CD4-positive, CD25-positive, alpha-beta regulatory T cell (primary cell): ENCODE data around the gene SYNE4. TPM values are rescaled to one million over a fixed set of nuclear protein-coding genes. Genes with fewer than 3 reads are reported as not detected.

ENCODE experiments used
- ATAC-seq, 2 donors: fragments of 150-1000 bp; cut with Tn5 transposase; one replicate each; pipeline ENCODE4 v1.10.0; 2021; ENCODE audit warnings: low read depth in 2 of 2, moderate number of reproducible peaks in 2 of 2, moderate library complexity in 1 of 2
- DNase-seq, 3 donors: peaks; one replicate each; pipeline versions ENCODE4 v3.0.0 to v3.0.0-alpha.2; 2012 to 2022; ENCODE audit warnings: mixed read lengths in 1 of 3
- H3K27ac ChIP-seq: one replicate; pipeline ENCODE4 v1.7.0; 2013; ENCODE audit warnings: mild to moderate bottlenecking, low read length; ENCODE audit not compliant: insufficient read depth, poor library complexity, severe bottlenecking
- H3K27me3 ChIP-seq: one replicate; pipeline ENCODE4 v1.7.0; 2013; ENCODE audit warnings: low read length; ENCODE audit not compliant: control insufficient read depth, insufficient read depth
- H3K36me3 ChIP-seq: one replicate; pipeline ENCODE4 v1.7.0; 2013; ENCODE audit warnings: mild to moderate bottlenecking, low read length, moderate library complexity; ENCODE audit not compliant: control insufficient read depth, insufficient read depth
- H3K4me1 ChIP-seq: 2 replicates; pipeline ENCODE4 v1.7.0; 2013; ENCODE audit warnings: mild to moderate bottlenecking, low read length; ENCODE audit not compliant: insufficient read depth, control insufficient read depth, poor library complexity, severe bottlenecking
- H3K4me3 ChIP-seq: one replicate; pipeline ENCODE4 v1.7.0; 2013; ENCODE audit warnings: low read depth, mild to moderate bottlenecking, low read length, moderate library complexity
- H3K9me3 ChIP-seq, 2 experiments: 1 replicate in 1 of 2; 2 replicates in 1 of 2; pipeline ENCODE4 v1.7.0; 2013; ENCODE audit warnings: low read length in 2 of 2, mild to moderate bottlenecking in 1 of 2, moderate library complexity in 1 of 2; ENCODE audit not compliant: control insufficient read depth in 2 of 2
- H3K27ac Mint-ChIP-seq, 3 donors: one replicate each; pipeline ENCODE4 v1.8.0; 2020 to 2022; ENCODE audit warnings: mild to moderate bottlenecking in 3 of 3, mixed read lengths in 3 of 3, moderate library complexity in 2 of 3
- H3K27me3 Mint-ChIP-seq: one replicate; pipeline ENCODE4 v1.8.0; 2022; ENCODE audit warnings: mild to moderate bottlenecking, mixed read lengths
- H3K36me3 Mint-ChIP-seq: one replicate; pipeline ENCODE4 v1.8.0; 2020; ENCODE audit warnings: mixed read lengths
- H3K4me1 Mint-ChIP-seq, 4 donors: one replicate each; pipeline ENCODE4 v1.8.0; 2020 to 2022; ENCODE audit warnings: mixed read lengths in 4 of 4, mild to moderate bottlenecking in 1 of 4
- H3K4me3 Mint-ChIP-seq, 4 donors: one replicate each; pipeline ENCODE4 v1.8.0; 2020 to 2022; ENCODE audit warnings: mild to moderate bottlenecking in 4 of 4, mixed read lengths in 4 of 4, moderate library complexity in 3 of 4
- H3K9me3 Mint-ChIP-seq, 7 donors: one replicate each; pipeline ENCODE4 v1.8.0; 2020 to 2022; ENCODE audit warnings: mixed read lengths in 7 of 7, mild to moderate bottlenecking in 3 of 7, moderate library complexity in 2 of 7
- polyA plus RNA-seq, 4 donors: library from polyadenylated mRNA; unstranded; fragments of 300-500 nt; fragmentation: Illumina TruSeq; gene quantifications; one replicate each; pipeline ENCODE4 v1.2.3, GENCODE V29; 2021
- total RNA-seq: library from RNA; stranded (reverse); gene quantifications from one replicate; pipeline ENCODE4 v1.2.3, GENCODE V29; 2022

The SYNE4 gene
- total RNA-seq (1.5 TPM), polyA plus RNA-seq (under 1 TPM in 1 of 4 donors, not detected in 3; 0.40 TPM)

DNA sequence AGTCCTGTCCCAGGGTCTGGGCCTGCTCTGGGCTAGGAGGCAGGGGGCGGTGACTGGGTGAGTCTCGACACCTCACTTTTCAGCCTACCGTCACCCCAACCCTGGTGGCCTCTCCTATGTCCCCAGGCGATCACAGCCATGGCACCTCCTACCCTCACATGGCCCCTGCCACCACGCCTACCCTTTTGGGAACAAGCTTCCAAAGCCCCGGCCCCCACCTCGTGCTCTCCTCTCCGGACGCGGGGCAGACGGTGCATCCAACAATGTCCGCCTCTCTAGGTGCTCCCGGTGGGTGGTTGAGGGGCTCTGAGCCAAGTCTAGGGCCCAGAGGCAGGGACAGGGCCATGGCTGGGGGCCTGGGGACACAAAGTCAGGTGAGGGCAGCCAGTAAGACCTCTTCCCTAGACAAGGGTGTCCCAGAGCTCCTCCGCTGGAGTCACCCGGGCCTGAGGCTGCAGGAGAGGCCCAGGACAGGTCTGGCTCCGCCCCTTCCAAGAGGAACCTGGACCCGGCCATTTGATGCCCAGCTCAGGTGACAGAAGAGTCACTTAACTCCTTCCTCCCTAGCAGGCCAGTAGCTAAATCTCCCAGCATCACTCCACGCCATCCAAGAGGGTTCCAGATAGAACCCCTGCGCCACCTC is at the start of gene SYNE4:
Gene SYNE4, minus strand, starts transcription at position 478 of the 643 bp plus-strand sequence. Its CDS starts 132 bp downstream, at position 346.
- Histone ChIP-seq H3K27ac (no peak within 1 kb of the TSS), H3K27me3 (no peaks in the 10 kb centered on the region), H3K36me3 (no peaks in the 10 kb centered on the region), H3K4me3 (no peak within 1 kb of the TSS), H3K9me3 (no peaks in the 10 kb centered on the region), H3K4me1 (peaks cover 17% of the 10 kb centered on the region)
- Mint-ChIP-seq H3K9me3 (no peaks in the 10 kb centered on the region), H3K4me1 (peaks cover 0 to 31% (median 11%) of the 10 kb centered on the region in 4 donors), H3K4me3 (peak within 1 kb of the TSS; percentile 16 to 76 (median 62)), H3K27me3 (no peaks in the 10 kb centered on the region), H3K36me3 (peaks cover 10% of the 10 kb centered on the region), H3K27ac (peak within 1 kb of the TSS in 1 of 3 donors; percentile 71)
- no peak for ATAC-seq
- DNase-seq, result no peak

GRCh38 chr19:36054733-36055686 is 46.4 kb upstream of the SYNE4 start, which contains the start of gene WDR62:
Gene WDR62, plus strand, starts transcription at chr19:36054897. Its CDS starts 75 bp downstream, at chr19:36054972.
- no peaks in the 10 kb centered on the region for H3K36me3 ChIP-seq
- peaks cover 4% of the 10 kb centered on the region for H3K27me3 Mint-ChIP-seq
- ATAC-seq (peak; percentile 72 to 73), DNase-seq (peak in 2 of 3 donors; percentile 90 to 95)
- H3K4me1 Mint-ChIP-seq, result peaks cover 4 to 31% (median 23%) of the 10 kb centered on the region in 4 donors
- no peaks in the 10 kb centered on the region for H3K9me3 ChIP-seq
- H3K9me3 Mint-ChIP-seq, result no peaks in the 10 kb centered on the region
- H3K27ac Mint-ChIP-seq, result peak within 1 kb of the TSS; percentile 95 to 98 (median 98)
- peak within 1 kb of the TSS; percentile 95 for H3K27ac ChIP-seq
- no peaks in the 10 kb centered on the region for H3K27me3 ChIP-seq
- H3K36me3 Mint-ChIP-seq, result peaks cover 4% of the 10 kb centered on the region
- H3K4me1 ChIP-seq, result peaks cover 16% of the 10 kb centered on the region
- H3K4me3 ChIP-seq, result peak within 1 kb of the TSS; percentile 97
- peak within 1 kb of the TSS; percentile 91 to 99 (median 98) for H3K4me3 Mint-ChIP-seq

DNA sequence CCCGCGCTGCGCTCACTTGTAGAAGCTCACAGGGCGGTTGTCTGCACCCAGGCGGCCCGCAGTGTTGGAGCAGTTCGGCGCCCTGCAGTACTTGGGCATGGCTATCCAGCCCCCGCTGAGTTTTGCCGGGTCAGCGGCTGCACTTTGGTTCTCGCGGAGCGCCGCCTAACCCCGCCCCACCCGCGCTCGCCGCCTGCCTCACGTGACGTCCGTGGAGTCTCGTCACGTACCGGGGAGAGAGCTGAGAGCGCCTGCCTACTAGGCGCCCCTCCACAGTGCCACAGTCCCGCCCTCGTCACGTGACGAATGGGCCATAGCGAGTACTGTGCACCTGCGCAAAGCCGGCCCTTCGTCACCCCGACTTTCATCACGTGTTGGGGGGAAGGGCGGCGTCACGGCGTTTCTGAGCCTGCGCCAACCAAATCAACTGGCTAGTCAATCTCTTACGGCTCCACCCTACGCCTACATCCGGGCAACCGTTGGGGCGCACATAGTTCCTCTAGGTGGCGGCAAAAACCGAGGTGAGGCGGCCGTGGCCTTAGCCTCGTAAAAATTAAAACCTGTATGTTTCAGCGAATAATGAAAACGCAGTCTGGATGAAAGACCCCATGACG is 45.6 kb upstream of the SYNE4 start, which contains the start of gene THAP8:
Gene THAP8, minus strand, starts transcription at position 167 of the 614 bp plus-strand sequence. Its CDS starts 68 bp downstream, at position 99.
- Mint-ChIP-seq H3K4me1 (peaks cover 4 to 34% (median 22%) of the 10 kb centered on the region in 4 donors), H3K27me3 (peaks cover 4% of the 10 kb centered on the region), H3K4me3 (peak within 1 kb of the TSS; percentile 91 to 99 (median 98)), H3K36me3 (peaks cover 4% of the 10 kb centered on the region), H3K27ac (peak within 1 kb of the TSS; percentile 95 to 98 (median 98)), H3K9me3 (no peaks in the 10 kb centered on the region)
- H3K4me3 ChIP-seq, result peak within 1 kb of the TSS; percentile 97
- H3K9me3 ChIP-seq, result no peaks in the 10 kb centered on the region
- H3K27ac ChIP-seq, result peak within 1 kb of the TSS; percentile 95
- H3K4me1 ChIP-seq, result peaks cover 16% of the 10 kb centered on the region
- H3K27me3 ChIP-seq, result no peaks in the 10 kb centered on the region
- peak; percentile 85 to 86 for ATAC-seq
- no peaks in the 10 kb centered on the region for H3K36me3 ChIP-seq
- peak; percentile 100 for DNase-seq

DNA sequence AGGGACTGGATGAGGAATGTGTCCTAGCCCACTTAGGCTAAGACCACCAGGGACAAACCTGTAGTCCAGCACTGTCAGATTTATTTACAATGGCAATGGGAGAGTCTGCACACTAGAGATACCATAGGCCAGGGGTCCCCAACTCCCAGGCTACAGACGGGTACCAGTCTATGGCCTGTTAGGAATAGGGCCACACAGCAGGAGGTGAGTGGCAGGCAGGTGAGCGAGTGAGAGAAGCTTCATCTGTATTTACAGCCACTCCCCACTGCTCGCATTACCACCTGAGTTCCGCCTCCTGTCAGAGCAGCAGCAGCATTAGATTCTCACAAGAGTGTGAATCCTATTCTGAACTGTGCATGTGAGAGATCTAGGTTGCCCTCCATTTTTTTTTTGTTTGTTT is 43.0 kb upstream of the SYNE4 start:
- H3K36me3 ChIP-seq, result no peaks in the 10 kb centered on the region
- Mint-ChIP-seq H3K27ac (peak overlapping the region in 2 of 3 donors; percentile 42 to 78), H3K27me3 (peaks cover 4% of the 10 kb centered on the region), H3K4me3 (peak overlapping the region in 3 of 4 donors; percentile 28 to 91 (median 74)), H3K9me3 (no peaks in the 10 kb centered on the region), H3K36me3 (peaks cover 6% of the 10 kb centered on the region), H3K4me1 (peaks cover 4 to 34% (median 25%) of the 10 kb centered on the region in 4 donors)
- peaks cover 16% of the 10 kb centered on the region for H3K4me1 ChIP-seq
- H3K9me3 ChIP-seq, result no peaks in the 10 kb centered on the region
- no peak overlapping the region for H3K27ac ChIP-seq
- H3K4me3 ChIP-seq, result no peak overlapping the region
- H3K27me3 ChIP-seq, result no peaks in the 10 kb centered on the region
- no peak for DNase-seq
- ATAC-seq, result no peak

GRCh38 chr19:36051236-36051635 is 42.6 kb upstream of the SYNE4 start:
- peak overlapping the region in 2 of 3 donors; percentile 70 to 78 for H3K27ac Mint-ChIP-seq
- no peaks in the 10 kb centered on the region for H3K27me3 ChIP-seq
- H3K9me3 Mint-ChIP-seq, result no peaks in the 10 kb centered on the region
- peaks cover 4 to 37% (median 26%) of the 10 kb centered on the region in 4 donors for H3K4me1 Mint-ChIP-seq
- H3K4me3 ChIP-seq, result no peak overlapping the region
- H3K36me3 ChIP-seq, result no peaks in the 10 kb centered on the region
- ATAC-seq, result no peak
- H3K27me3 Mint-ChIP-seq, result peaks cover 4% of the 10 kb centered on the region
- peak overlapping the region in 3 of 4 donors; percentile 54 to 91 (median 74) for H3K4me3 Mint-ChIP-seq
- peaks cover 16% of the 10 kb centered on the region for H3K4me1 ChIP-seq
- peaks cover 8% of the 10 kb centered on the region for H3K36me3 Mint-ChIP-seq
- no peak for DNase-seq
- no peaks in the 10 kb centered on the region for H3K9me3 ChIP-seq
- H3K27ac ChIP-seq, result no peak overlapping the region

- no peak for DNase-seq
- H3K9me3 ChIP-seq, result no peaks in the 10 kb centered on the region
- Mint-ChIP-seq H3K27me3 (no peaks in the 10 kb centered on the region), H3K4me1 (peaks cover 0 to 30% (median 22%) of the 10 kb centered on the region in 4 donors), H3K36me3 (peaks cover 14% of the 10 kb centered on the region), H3K27ac (no peak overlapping the region), H3K9me3 (no peaks in the 10 kb centered on the region), H3K4me3 (peak overlapping the region in 1 of 4 donors; percentile 45)
- ATAC-seq, result no peak
- no peaks in the 10 kb centered on the region for H3K27me3 ChIP-seq
- no peak overlapping the region for H3K27ac ChIP-seq
- H3K36me3 ChIP-seq, result no peaks in the 10 kb centered on the region
- no peak overlapping the region for H3K4me3 ChIP-seq
- H3K4me1 ChIP-seq, result peaks cover 7% of the 10 kb centered on the region
Observed at GRCh38 chr19:36049080-36049698, 40.6 kb upstream of the SYNE4 start.

DNA sequence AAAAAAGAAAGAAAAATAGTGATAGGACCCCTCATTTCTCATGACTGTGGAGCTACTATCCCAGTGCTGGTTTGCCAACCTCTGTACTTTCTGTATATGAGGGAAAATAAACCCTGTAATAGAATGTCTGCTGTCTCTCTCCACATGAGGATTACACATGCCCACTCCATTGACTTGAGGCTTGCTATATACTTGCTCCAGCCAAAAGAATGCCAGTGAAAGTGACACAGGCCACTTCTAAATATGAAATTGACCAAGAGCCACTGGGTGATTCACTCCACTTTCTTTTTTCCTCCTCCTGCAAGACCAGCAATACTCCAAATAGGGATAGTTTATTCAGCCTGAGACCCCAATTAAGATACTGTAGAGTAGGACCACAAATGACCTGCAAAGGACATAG is 39.2 kb upstream of the SYNE4 start:
- Mint-ChIP-seq H3K27me3 (no peaks in the 10 kb centered on the region), H3K4me1 (peaks cover 0 to 26% (median 18%) of the 10 kb centered on the region in 4 donors), H3K9me3 (no peaks in the 10 kb centered on the region), H3K27ac (no peak overlapping the region), H3K36me3 (peaks cover 18% of the 10 kb centered on the region), H3K4me3 (peak overlapping the region in 1 of 4 donors; percentile 45)
- Histone ChIP-seq H3K27ac (no peak overlapping the region), H3K9me3 (no peaks in the 10 kb centered on the region), H3K36me3 (no peaks in the 10 kb centered on the region), H3K4me1 (no peaks in the 10 kb centered on the region), H3K4me3 (no peak overlapping the region), H3K27me3 (no peaks in the 10 kb centered on the region)
- DNase-seq (no peak), ATAC-seq (no peak)
